Raji (cell line): Measurements from ENCODE around the gene NOTCH1.

ENCODE experiments used
- POLR2A ChIP-seq: IDR thresholded peaks from 2 replicates; pipeline ENCODE4 v1.6.1; 2011; ENCODE audit warnings: low read depth, low read length, control low read depth; ENCODE audit not compliant: insufficient read depth

NOTCH1 gene

GRCh38 chr9:136584401-136584932 lies 38.6 kb upstream of the NOTCH1 start:
- no peak for TF ChIP-seq POLR2A

- TF ChIP-seq POLR2A, result no peak
Measured at GRCh38 chr9:136582977-136583735, 37.3 kb upstream of the NOTCH1 start.

- no peak for TF ChIP-seq POLR2A
Measured at GRCh38 chr9:136581614-136582447, 36.0 kb upstream of the NOTCH1 start.

DNA sequence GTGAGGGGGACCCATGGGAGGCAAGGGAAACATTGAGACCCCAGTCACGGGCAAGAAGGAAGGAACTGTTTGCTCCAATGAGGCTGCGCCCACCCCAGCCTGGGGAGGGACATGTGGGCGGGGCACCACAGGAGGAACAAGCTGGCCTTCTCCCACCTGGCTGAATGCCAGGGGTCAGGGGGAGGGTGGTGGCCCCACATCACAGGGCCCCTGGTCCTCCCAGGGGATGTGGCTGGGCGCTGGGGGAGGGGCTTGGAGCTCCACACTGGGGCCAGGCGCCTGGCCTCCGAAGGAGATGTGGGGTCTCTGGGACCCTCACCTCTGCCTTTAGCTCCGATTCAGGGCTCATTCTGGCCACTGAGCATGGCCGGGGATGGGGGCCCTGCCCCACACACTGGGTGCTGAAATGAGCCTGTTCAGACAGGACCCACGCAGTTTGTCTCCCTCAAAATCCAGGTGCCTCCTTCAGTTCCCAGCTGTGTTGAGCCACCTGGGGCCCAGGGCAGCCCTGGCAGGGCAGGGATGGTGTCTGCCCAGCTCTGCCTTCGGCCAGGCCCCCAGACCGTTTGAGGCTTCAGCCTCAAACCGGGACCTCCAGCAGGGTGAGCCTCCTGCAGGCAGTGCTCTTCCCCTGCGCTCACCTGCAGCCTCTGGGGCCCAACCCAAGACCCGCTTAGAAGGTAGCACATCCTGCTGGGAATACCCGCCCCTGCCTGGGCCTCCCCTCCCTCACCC lies 33.2 kb upstream of the NOTCH1 start:
- TF ChIP-seq POLR2A, result no peak

DNA sequence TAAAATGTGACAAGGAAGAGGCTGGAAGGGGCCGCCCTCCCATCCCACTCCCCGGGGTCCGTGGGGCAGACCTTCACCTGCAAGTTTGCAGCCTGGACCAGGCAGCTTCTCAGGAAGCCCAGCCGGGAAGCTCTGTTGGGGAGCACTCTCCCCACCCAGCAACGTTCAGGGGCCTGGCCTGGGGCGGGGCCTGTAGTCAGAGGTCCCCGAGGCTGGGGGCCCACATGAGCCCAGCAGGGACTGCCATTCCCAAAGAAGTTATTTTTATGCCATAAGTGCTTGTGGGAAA lies 32.7 kb upstream of the NOTCH1 start:
- TF ChIP-seq POLR2A, result no peak

GRCh38 chr9:136577941-136578625 lies 32.2 kb upstream of the NOTCH1 start:
- no peak for TF ChIP-seq POLR2A

DNA sequence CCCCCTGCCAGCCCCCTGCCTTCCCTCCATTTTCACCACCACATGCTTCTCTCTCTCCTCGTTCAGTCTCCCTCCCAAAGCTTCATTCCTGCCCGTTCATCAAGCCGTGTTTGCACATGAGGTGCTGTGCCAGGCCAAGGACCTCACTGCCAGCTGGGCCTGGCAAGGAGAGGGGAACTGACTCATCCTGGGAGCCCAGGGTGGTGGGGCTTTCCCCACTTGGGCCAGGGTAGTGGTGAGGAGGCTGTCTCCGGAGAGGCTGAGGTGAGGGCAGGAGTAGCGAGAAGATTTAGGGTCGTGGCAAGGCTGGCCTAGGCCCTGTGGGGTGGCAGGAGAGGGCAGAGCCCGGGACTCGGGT lies 30.4 kb upstream of the NOTCH1 start:
- no peak for TF ChIP-seq POLR2A

GRCh38 chr9:136575626-136576268 lies 29.9 kb upstream of the NOTCH1 start:
- TF ChIP-seq POLR2A, result no peak

DNA sequence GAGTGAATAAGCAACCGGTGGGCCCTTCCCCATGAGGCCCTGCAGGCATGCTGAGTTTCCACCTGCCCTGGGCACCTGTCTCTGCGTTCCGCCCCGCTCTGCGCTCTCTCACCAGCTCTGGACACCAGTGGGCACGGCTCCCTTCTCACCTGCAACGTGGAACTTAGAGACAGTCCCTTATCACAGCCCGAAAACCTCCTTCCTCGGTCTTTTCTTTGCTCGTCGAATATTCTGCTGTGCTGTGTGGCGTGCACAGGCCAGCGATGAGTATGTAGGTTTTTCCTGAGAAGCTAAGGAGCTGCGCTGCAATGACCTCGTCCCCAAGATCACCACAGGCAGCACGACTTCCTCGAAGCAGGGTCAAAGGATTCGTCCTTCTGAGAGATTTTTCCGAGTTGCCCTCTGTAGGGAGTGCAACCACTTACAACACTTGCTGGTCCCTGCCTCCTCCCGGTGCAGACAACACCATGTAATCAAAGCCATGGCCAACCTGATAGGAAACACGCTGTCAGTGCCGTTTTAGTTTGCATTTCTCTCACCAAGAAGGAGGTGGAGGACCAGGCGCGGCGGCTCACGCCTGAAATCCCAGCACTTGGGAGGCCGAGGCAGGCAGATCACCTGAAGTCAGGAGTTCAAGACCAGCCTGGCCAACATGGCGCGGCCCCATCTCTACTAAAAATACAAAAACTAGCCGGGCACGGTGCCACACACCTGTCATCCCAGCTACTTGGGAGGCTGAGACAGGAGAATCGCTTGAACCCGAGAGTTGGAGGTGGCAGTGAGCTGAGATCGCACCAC lies 27.2 kb upstream of the NOTCH1 start:
- TF ChIP-seq POLR2A, result no peak

- TF ChIP-seq POLR2A, result no peak
Measured at GRCh38 chr9:136572003-136572827, 26.4 kb upstream of the NOTCH1 start.

GRCh38 chr9:136571531-136571930 lies 25.7 kb upstream of the NOTCH1 start:
- no peak for TF ChIP-seq POLR2A

GRCh38 chr9:136570916-136571315 lies 25.1 kb upstream of the NOTCH1 start:
- no peak for TF ChIP-seq POLR2A
